GM21723 (cell line): ENCODE data around the gene ZSCAN21.

ENCODE experiments used
- ATAC-seq: cut with Tn5 transposase; IDR thresholded peaks from one replicate; pipeline ENCODE4 v1.9.1; 2021; ENCODE audit warnings: mild to moderate bottlenecking, moderate library complexity; ENCODE audit not compliant: unreplicated experiment

The ZSCAN21 gene

DNA sequence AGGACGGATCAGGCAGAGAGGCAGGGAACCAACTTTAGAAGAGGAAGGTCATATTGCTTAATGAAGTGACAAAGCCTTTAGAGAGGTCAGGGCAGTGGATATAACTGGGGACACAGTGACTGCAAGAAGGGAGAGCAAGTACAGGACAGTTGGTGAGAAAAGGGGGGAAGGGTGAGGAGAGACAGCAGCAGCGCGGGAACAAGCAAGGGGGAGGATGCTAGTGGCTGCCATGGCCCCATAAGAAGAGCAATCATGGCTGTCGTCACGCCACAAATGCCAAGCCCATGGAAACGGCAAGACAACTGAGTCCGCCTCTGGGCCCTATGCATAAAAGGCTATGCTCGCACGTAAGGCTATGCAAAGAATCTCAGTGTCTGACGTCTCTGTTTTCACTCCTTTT, 22.9 kb downstream of the ZSCAN21 start:
- ATAC-seq = no peak

DNA sequence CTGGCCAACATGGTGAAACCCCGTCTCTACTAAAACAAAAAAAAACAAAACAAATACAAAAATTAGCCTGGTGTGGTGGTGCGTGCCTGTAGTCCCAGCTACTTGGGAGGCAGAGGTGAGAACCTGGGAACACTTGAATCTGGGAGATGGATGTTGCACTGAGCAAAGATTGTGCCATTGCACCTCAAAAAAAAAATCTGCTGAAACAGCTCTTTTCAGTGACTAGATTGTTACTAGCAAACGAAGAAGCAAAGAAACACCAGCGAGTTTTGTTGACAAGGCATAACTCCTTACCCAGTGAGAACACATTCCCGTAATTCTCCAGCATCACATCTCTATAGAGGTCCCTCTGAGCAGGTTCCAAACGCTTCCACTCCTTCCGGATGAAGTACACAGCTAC, 25.3 kb downstream of the ZSCAN21 start:
- ATAC-seq = no peak

DNA sequence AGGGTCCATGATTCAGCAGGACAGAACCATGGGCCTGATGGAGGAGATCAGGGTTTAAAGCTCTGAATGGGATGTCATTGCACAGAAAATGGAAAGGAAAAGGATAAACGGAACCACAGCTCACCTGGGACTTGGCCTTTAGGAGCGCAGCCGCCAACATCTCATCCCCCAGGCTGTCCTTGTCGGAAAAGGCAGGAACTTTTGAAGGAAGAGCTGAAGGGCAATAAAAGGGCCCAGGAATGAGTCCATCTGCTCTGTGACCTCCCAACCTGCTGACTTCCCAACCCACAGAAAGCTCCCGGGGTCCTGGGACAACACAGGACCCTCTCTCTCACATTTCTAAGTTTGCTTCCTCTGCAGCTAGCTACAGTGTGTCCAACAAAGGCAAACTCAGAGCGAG, 25.8 kb downstream of the ZSCAN21 start:
- no peak for ATAC-seq

DNA sequence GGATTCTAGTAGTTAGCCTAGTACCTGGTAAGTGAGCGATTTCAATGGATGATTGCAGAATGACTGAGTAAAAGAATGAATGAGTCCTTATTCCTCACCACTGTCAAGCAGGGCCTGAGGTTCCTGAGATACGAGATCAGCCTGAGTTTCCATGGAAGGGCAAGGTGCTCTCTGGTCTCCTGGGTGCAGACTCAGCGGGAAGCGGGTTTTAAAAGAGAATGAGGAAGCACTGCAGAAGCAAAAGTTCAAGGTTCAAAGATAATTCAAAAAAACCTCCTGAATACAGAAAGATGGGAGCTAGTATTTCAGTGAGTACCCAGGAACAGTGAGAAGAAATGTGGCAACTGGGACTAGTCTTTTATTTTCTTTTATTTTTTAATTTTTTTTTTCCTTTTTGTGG, 27.6 kb downstream of the ZSCAN21 start:
- ATAC-seq = no peak

DNA sequence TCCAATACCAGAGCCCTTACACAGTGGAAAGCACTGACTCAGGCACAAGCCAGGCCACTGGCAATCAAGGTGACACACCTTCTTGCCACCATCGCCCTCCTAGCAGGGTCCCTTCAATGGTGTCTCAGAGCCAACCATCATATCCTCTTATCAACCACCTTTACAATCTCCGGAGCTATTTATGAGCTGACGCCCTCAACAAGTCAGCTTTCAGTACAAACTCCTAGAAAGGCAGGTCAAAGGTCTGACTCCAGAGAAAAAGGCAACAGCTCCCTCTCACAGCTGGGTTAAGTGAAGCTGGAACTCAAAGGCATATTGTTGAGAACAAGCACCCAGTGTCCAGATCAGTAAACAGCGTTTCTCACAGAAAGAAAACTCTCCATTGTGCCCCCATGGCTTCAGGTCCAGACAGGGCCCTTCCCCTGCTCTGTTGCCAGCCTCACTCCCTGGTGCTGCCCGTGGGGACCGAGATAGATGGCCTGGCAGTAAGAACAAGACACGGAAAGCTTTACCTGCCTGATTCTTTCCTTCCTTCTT, 29.5 kb downstream of the ZSCAN21 start:
- ATAC-seq = no peak

DNA sequence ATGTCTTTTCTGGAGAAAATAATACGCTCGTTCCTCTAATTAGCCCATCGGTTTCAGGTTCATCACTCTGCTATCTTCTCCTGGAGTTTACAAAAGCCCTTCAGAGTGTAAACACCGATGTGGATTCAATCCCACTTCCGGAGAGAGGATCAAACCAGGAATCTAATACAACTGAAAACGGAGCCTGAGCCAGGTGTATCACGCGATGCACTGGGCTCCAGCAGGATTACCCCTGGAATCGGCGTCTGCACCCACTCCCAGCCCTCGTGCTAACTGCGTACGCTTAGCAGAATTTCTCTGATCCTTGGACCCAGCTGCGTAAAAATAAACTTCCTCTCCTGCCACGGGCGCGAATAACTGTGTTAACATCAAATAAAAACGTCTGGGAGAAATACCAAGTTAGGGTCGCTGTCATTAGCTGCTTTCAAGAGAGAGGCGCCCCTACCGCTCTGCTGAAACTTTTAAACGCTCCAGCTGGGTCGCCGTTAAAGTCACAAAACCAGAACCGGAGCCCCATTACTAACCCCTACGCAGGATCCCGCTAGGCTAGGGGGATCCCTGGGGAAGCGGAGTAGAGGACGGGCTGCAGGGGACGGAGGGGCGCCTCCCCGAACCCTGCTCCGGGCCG, 31.4 kb downstream of the ZSCAN21 start:
- no peak for ATAC-seq

DNA sequence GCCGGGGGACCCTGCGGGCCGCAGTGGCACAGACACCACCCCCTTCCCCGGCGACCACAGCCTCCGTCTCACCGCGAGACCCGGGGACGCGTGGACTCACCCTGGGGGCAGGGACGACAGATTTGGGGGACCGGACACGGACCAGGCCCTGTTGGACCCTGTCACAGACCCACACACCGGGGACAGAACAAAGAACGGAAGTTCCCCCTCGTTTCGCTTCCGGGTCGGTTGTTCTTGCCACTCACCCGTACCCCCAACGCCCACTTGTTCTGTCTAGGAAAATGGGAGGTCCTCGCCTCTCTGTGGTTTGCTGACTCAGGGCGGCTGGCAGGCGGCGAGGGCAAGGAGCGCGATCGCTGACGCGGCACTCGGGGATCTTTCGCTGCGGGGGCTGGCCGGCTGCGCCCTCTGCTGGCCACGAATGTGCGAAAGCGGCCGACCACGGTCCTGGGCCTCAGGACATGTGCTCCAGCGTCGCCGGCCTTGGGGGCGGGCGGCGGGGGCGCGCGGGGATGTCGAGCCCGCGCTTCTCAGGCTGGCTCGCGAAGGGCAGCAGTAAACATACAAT, 32.0 kb downstream of the ZSCAN21 start, which contains the start of gene ZNF3:
Gene ZNF3 (minus strand): TSS at position 189 of the 568 bp plus-strand sequence. CDS start 4,366 bp downstream, outside the sequence.
- peak; percentile 83 for ATAC-seq

DNA sequence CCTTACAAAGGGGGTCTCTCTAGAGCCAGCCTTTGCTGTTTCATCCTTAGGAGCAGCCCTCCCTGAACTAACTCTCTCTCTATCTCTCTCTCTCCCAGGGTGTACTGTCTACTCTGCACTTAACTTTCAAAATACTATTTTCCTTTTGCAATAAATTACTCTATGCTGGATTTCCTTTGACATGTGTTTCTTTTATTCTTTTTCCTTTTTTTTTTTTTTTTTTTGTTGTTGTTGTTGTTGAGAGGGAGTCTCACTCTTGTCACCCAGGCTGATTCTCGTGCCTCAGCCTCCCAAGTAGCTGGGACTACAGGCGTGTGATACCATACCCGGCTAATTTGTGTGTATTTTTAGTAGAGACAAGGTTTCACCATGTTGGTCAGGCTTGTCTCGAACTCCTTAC, 33.4 kb downstream of the ZSCAN21 start:
- ATAC-seq = no peak

DNA sequence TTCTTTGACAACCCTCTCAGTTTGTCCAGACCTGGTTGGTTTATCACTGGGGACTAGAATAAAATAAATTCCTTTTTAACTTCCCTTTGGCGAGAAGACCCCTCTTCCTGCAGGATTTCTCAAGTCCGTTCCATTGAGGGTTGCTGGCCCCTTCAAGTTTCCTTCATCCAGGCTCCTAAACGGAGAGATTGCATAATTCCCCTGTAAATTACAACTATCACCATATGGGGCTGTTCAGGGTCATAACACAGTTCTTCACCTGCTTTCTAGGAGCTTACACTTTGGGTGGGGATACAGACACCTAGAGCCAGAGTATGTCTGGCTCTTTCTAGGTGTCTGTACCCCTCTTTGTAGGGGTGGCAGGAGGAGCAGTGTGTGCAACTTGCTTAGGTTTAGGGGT, 35.9 kb downstream of the ZSCAN21 start:
- no peak for ATAC-seq

DNA sequence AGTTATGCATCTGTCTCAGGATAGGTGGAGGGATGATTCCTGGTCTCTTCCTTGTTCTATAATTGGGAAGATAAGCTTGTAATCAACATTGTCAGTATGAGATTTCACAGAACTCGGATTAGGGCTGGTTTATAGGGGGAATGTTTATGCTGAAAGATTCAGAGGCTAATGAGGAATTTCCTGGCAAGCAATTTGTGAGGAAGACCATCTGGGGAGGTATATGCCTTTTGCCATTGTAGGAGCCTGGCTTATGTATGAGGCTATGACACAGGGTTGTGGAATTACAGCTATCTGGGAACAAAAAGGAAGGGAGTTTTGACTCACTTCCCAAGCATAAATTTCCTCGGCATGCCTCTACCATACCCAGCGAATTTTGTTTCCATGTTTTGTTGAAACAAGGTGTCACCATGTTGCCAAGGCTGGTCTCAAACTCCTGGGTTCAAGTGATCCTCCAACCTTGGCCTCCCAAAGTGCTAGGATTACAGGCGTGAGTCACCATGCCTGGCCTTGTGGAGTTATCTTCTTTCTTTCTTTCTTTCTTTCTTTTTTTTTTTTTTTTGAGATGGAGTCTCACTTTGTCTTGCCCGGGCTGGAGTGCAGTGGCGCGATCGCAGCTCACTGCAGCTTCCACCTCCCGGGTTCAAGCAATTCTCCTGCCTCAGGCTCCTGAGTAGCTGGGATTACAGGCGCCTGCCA, 37.6 kb downstream of the ZSCAN21 start:
- no peak for ATAC-seq

DNA sequence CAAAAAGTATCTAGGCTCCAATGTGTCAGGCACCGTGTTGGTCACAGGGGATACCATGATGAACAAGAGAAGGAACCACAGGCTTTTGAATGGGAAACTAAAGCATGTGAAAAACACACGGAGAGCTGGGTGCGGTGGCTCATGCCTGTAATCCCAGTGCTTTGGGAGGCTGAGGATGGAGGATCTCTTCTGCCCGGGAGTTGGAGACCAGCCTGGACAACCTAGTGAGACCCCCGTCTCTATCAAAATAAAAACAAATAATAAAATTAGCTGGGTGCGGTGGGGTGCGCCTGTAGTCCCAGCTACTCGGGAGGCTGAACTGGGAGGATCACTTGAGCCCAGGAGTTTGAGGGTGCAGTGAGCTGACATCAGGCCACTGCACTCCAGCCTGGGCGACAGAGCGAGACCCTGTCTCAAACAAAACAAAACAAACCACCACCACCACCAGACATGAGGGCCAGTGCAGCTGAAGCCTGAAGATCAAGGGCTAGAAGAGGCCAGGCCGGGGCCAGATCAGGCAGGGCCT, 38.6 kb downstream of the ZSCAN21 start:
- no peak for ATAC-seq

DNA sequence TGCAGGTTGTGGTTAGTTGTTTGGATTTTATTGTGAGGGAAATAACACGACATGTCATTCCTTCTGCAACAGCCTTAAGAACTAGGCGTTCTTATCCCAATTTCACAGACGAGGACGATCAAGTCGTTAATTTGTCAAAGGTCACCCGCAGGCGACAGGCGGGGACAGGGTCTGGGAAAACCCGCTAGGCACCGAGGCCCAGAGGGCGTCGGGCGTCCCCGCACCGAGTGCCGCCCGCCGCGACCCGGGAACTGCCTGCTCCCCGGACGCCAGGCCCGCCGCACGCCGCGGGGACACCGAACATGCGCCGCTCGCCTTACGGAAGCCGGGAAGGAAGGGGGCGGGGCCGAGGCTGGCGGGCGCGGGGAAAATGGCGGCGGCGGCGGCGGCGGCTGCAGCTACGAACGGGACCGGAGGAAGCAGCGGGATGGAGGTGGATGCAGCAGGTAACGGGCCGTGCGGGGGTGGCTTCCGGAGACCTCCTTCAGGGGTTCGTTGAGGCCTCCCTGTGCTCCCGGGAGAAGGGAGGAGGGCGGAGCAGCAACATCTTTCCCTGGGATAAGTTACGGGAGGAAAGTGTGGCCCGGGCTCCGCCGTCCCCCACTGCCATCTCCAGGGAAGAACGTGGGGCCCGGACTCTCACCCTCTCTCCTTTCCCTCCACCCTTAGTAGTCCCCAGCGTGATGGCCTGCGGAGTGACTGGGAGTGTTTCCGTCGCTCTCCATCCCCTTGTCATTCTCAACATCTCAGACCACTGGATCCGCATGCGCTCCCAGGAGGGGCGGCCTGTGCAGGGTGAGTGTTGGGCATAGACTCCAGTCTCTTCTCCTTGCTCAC, 39.3 kb downstream of the ZSCAN21 start, which contains the start of gene COPS6:
Gene COPS6 (plus strand): TSS at position 349 of the 837 bp plus-strand sequence. CDS start 22 bp downstream, at position 371.
- ATAC-seq = peak; percentile 62

DNA sequence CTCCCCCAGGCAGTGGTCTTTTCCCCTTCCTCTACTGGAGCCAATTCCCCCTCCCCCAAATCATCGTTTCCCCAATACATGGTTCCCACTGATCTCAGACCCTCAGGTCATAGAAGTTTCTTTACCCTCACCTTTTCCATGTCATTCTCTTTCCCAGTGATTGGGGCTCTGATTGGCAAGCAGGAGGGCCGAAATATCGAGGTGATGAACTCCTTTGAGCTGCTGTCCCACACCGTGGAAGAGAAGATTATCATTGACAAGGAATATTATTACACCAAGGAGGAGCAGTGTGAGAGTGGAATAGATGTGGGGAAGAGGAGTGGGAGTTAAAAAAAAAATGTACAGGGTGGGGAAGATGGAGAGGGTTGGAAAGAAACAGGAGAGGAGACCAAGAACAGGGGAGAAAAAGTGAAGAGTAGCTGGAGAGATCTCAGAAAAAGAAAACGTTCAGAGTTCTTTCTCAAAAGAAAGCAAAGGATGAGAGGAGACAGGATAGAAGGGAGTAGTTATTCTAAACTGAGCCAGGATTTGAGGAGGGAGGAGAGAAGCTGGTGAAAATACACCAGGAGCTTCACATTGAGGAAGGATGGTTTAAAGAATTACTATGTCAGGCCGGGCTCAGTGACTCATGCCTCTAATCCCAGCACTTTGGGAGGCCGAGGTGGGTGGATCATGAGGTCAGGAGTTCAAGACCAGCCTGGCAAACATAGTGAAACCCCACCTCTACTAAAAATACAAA, 40.1 kb downstream of the ZSCAN21 start:
- no peak for ATAC-seq

DNA sequence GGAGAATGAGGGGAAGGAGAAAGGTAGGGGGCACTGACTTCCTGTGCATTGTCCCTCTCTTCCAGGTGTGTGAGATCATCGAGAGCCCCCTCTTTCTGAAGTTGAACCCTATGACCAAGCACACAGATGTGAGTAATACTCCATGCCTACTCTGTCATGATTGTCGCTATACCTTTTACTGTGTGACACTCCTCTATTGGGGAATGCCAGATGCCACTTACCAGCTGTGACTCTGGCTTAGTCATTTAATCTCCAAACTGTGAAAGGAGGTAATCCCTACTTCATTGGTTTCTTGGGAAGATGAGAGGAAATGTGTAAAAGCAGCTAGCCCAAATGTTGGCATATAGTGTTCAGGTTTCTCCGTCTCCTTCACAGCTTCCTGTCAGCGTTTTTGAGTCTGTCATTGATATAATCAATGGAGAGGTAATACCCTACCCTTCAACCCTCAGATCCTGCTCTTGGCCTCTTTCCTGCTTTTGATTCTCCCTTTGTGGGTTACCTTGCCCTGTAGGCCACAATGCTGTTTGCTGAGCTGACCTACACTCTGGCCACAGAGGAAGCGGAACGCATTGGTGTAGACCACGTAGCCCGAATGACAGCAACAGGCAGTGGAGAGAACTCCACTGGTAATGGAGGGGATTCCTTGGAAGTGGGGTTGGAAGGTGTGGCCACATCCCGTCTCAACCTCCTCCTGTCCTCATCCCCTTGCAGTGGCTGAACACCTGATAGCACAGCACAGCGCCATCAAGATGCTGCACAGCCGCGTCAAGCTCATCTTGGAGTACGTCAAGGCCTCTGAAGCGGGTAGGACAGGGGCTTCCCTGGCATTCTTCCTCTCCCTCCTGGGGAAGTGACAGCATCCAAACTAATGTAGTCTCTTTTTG, 41.2 kb downstream of the ZSCAN21 start:
- ATAC-seq = no peak

DNA sequence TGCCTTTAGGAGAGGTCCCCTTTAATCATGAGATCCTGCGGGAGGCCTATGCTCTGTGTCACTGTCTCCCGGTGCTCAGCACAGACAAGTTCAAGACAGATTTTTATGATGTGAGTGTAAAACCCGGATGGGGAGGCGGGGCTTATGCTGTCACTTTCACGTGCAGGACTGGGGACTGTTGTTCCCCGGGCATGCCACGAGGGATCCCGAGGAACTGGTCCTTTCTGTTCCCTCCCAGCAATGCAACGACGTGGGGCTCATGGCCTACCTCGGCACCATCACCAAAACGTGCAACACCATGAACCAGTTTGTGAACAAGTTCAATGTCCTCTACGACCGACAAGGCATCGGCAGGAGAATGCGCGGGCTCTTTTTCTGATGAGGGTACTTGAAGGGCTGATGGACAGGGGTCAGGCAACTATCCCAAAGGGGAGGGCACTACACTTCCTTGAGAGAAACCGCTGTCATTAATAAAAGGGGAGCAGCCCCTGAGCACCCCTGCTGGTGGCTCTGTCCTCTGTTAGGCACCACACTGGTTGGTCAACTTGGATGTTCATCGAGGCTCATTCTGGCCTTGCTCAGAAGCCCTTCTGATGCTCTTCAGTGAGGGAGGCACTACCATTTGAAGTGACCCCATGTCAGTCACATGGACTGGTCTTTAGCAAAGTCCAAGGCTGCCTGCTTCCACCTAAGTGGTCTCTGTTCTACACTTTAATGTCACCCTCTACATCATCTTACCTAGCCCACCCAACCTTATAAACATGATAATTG, 42.0 kb downstream of the ZSCAN21 start:
- ATAC-seq = no peak

DNA sequence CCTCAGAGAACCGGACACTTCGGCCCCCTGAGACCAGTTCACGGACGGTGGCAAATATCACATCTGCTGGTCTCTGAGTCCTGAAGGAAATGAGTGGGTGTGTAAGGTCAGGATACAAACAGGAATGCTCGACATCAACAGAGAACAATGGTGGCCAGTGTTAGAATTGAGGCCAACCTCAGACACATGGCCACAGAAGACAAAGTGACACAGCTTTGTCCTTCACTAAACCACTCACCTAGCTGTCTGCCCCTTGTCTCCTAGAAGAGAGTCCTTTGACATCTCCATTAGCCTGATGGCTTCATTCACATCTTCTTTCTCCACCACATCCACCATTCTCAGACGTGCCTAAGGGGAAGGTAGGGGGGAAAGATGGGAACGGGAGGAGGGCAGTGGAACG, 43.5 kb downstream of the ZSCAN21 start:
- ATAC-seq = no peak

DNA sequence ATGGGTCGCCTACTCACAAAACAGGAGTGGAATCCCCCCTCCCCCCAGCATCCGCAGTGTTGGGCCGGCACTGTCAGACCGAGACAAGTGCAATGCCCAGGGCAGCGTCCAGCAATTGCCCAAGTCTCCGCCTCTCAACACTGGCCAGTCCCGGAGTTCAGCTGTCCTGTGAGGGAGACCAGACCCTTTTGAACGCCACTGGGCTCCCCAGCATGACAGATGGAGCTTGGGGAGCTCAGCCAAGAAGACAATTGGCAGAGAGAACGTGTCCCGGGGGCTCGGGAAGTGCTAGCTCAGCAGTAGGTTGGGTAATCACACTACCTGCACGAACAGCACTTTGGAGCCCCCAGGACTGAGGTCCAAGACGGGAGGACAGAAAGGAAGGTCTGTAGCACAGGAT, 43.9 kb downstream of the ZSCAN21 start:
- ATAC-seq = no peak

DNA sequence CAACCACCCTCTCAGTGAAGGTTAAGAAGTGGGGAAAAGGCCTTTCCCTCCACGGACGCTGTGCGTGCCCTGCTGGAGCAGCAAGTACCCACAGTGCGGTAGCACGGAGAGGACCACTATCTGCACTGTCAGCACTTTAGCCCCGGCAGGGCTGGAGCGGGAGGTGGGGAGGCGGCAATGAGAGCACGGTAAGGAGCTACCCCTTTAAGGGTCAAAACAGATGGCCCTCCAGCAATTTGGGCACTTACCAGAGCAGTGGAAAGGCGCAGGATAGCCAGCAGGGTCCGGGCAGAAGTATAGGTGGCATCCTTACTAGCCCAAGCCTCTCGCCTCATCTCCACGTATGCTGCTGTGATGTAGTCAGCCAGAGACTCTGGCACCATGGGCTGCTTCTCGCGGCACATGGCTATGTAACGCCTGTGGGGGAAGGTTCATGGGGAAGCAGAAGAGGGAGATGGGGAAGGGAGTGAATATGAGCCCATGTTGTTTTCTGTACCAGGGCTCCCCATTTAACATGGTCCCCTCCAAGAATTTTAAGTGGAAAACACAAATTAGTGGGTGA, 44.4 kb downstream of the ZSCAN21 start:
- ATAC-seq = no peak
